RPMI8226 (cell line): ENCODE results near the gene HAUS2.

Experiments
- DNase-seq: peaks from one replicate; pipeline ENCODE4 v3.0.0-alpha.2; 2015

The HAUS2 gene

GRCh38 chr15:42611532-42611931, 62.9 kb downstream of the HAUS2 start:
- no peak for DNase-seq

GRCh38 chr15:42612367-42612912, 63.8 kb downstream of the HAUS2 start:
- DNase-seq, result no peak

- no peak for DNase-seq
Measured at GRCh38 chr15:42616107-42616506, 67.5 kb downstream of the HAUS2 start.
